HepG2 (cell line): ENCODE data around the gene IRF2. TPM values are rescaled to one million over a fixed set of nuclear protein-coding genes. Genes with fewer than 3 reads are reported as not detected.

Experiments used
- GZF1 ChIP-seq: sonication (generic); formaldehyde crosslinking; IDR thresholded peaks from 2 replicates; pipeline ENCODE4 v1.5.1; 2020; ENCODE audit warnings: mild to moderate bottlenecking, missing genetic modification reagents
- YEATS2 ChIP-seq: sonication (generic); formaldehyde crosslinking; IDR thresholded peaks from 2 replicates; pipeline ENCODE4 v1.4.0; 2020; ENCODE audit warnings: missing genetic modification reagents, borderline replicate concordance
- ZNF318 ChIP-seq: sonication (generic); formaldehyde crosslinking; IDR thresholded peaks from 2 replicates; pipeline ENCODE4 v1.4.0; 2020; ENCODE audit warnings: mild to moderate bottlenecking, missing genetic modification reagents
- polyA plus RNA-seq, 8 experiments: library from polyadenylated mRNA; depleted of rRNA in 3 of 8; stranded (reverse) in 7 of 8; unstranded in 1 of 8; fragments of >200 nt; fragmentation: Illumina TruSeq in 4 of 8; extraction: Trizol in 4 of 8; gene quantifications; 2 replicates each; pipeline versions ENCODE4 v1.2.1 to v1.2.3, GENCODE V29; 2011 to 2016; ENCODE audit warnings: low read depth in 4 of 8, missing spikeins in 1 of 8, mixed read lengths in 1 of 8; ENCODE audit not compliant: insufficient read depth in 1 of 8
- total RNA-seq, 5 experiments: library from RNA; depleted of rRNA; stranded (reverse); fragments of >200 nt; fragmentation: Illumina TruSeq; extraction: Trizol; gene quantifications; 2 replicates each; pipeline ENCODE4 v1.2.3, GENCODE V29; 2016; ENCODE audit warnings: low read depth in 1 of 5
- TF ChIP-seq, protein P1 (sequence below): sonication (generic); formaldehyde crosslinking; IDR thresholded peaks from 2 replicates; pipeline ENCODE4 v1.9.0; 2021; ENCODE audit warnings: missing genetic modification reagents, mild to moderate bottlenecking, borderline replicate concordance

IRF2 gene
- total and polyA plus RNA-seq, 2 of the 13 experiments (the other 11 are each of a cell fraction or from before 2014, with no cell fraction given), result 15.5 to 28.8 TPM

GRCh38 chr4:184511156-184511555 is 36.8 kb upstream of the IRF2 start (continued):
- no peak for TF ChIP-seq ZNF318
- no peak for TF ChIP-seq GZF1 (CRISPR knock-in tag)
- TF ChIP-seq YEATS2 (CRISPR knock-in tag), result no peak
- TF ChIP-seq, protein P1, sequence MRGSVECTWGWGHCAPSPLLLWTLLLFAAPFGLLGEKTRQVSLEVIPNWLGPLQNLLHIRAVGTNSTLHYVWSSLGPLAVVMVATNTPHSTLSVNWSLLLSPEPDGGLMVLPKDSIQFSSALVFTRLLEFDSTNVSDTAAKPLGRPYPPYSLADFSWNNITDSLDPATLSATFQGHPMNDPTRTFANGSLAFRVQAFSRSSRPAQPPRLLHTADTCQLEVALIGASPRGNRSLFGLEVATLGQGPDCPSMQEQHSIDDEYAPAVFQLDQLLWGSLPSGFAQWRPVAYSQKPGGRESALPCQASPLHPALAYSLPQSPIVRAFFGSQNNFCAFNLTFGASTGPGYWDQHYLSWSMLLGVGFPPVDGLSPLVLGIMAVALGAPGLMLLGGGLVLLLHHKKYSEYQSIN, result no peak
- TF ChIP-seq, all 625 proteins: peak for 0
